ENCODE measurements around the gene MBNL2. TPM values are rescaled to one million over a fixed set of nuclear protein-coding genes. Genes with fewer than 3 reads are reported as not detected.

The MBNL2 gene
- total RNA-seq, 4 donors from 2014 or later: 113 to 129 (median 118) TPM

DNA sequence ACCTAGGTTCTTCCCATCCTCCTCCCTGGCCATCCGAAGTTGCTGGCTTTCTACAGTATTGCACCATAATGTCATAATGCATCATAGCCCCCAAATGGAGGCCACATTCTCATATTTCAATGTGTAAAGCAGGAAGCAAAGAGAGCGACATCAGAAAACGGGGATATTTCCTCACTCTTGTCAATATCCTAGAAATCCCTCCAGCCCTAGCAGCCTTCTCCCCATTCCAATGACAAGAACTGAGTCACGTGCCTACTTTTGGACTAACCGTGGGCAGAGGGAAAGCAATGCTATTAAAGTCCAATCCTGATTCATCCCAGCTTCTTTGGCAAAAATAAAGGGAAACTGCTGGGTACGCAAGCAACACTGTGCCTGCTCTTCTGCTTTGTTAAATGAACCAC is 207.5 kb downstream of the MBNL2 start:
- no peaks in the 10 kb centered on the region for H3K36me3 ChIP-seq
- TF ChIP-seq POLR2AphosphoS5 (IDR thresholded peaks at IDR 0.05) (no peak), EP300 (IDR thresholded peaks at IDR 0.05) (no peak), POLR2A (IDR thresholded peaks at IDR 0.05) (no peak), CTCF (IDR thresholded peaks at IDR 0.05) (no peak)
- H3K4me1 ChIP-seq: peaks cover 0 to 26% (median 2%) of the 10 kb centered on the region in 3 donors
- ATAC-seq: no peak
- peak overlapping the region in 2 of 4 donors; percentile 50 to 60 for H3K27ac ChIP-seq
- 43 to 55% methylated on average over 6 of the region's 6 CpGs for WGBS, 2 donors (ENCODE audit: low coverage in 1 of 2)
- H3K4me3 ChIP-seq: peak overlapping the region in 1 of 2 donors; percentile 22
- H3K9me3 ChIP-seq: no peaks in the 10 kb centered on the region
- no peaks in the 10 kb centered on the region for H3K27me3 ChIP-seq

DNA sequence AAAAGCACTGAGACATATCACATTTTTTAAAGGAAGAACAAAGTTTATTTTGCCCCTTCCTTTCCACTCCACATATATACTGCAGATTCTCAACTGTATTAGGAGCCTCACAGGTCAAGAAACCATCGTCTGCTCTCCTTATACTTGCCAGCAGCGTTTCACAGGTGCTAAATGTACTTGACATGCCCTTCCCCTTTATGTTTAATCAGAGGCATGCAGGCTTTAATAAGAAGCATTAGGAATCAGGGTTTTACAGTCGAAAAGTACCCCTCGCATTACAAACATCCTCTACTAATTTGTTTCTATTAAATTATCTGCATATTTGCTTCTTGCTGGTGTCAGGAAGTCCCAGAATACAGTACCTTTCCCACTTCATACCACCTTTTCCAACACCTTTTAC is 208.2 kb downstream of the MBNL2 start:
- Histone ChIP-seq H3K4me3 (no peak overlapping the region), H3K27ac (peak overlapping the region in 2 of 4 donors; percentile 50 to 60), H3K9me3 (no peaks in the 10 kb centered on the region), H3K27me3 (no peaks in the 10 kb centered on the region), H3K36me3 (no peaks in the 10 kb centered on the region), H3K4me1 (peaks cover 0 to 32% (median 2%) of the 10 kb centered on the region in 3 donors)
- ATAC-seq: no peak
- TF ChIP-seq CTCF (IDR thresholded peaks at IDR 0.05) (no peak), POLR2A (IDR thresholded peaks at IDR 0.05) (no peak), POLR2AphosphoS5 (IDR thresholded peaks at IDR 0.05) (no peak), EP300 (IDR thresholded peaks at IDR 0.05) (no peak)
- 64 to 81% methylated on average over 3 of the region's 4 CpGs for WGBS, 2 donors (ENCODE audit: low coverage in 1 of 2)

GRCh38 chr13:97431171-97431764 is 209.1 kb downstream of the MBNL2 start:
- no peak for ATAC-seq
- peaks cover 0 to 41% (median 2%) of the 10 kb centered on the region in 3 donors for H3K4me1 ChIP-seq
- 81 to 90% methylated on average over 4 of the region's 4 CpGs for WGBS, 2 donors (ENCODE audit: low coverage in 1 of 2)
- no peak overlapping the region for H3K4me3 ChIP-seq
- no peaks in the 10 kb centered on the region for H3K36me3 ChIP-seq
- TF ChIP-seq POLR2A (IDR thresholded peaks at IDR 0.05): no peak
- TF ChIP-seq EP300 (IDR thresholded peaks at IDR 0.05): no peak
- TF ChIP-seq POLR2AphosphoS5 (IDR thresholded peaks at IDR 0.05): no peak
- no peak for TF ChIP-seq CTCF (IDR thresholded peaks at IDR 0.05)
- H3K27ac ChIP-seq: no peak overlapping the region
- H3K27me3 ChIP-seq: no peaks in the 10 kb centered on the region
- H3K9me3 ChIP-seq: no peaks in the 10 kb centered on the region

DNA sequence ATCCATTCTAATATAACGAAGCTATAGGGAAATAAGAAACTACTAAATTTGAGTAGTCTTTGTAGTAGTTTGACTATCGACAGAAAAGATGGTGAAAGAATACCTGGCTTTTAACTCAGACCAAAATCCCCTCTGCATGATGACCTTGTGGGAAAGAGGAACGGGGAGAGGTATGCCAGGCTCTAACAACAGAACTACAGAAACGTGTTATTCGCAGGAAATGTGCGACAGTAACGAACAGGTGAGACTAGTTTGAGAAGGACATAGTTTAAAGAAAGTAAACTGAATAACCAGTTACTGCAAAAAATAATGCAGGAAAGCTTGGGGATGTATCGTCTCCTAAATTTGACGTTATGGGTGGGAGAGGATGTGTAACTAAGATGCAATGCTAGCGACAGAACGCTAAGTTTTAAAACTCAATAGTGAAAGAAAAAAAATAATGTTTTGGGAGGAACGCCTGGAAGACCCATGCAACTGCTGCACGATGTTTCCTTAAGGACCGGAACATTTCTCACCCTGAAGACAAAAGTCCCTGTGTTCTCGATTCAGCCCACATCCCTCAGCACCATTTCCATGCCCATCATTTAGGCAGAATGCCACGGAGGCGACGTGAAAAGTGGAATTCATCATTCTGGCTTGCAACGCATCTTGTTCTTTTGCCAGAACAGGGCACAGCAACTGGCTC is 210.2 kb downstream of the MBNL2 start:
- no peaks in the 10 kb centered on the region for H3K9me3 ChIP-seq
- no peaks in the 10 kb centered on the region for H3K27me3 ChIP-seq
- no peaks in the 10 kb centered on the region for H3K36me3 ChIP-seq
- ATAC-seq: no peak
- H3K4me3 ChIP-seq: peak overlapping the region; percentile 67 to 88
- peaks cover 0 to 52% (median 2%) of the 10 kb centered on the region in 3 donors for H3K4me1 ChIP-seq
- peak in 1 of 4 experiments; percentile 6 for TF ChIP-seq CTCF (IDR thresholded peaks at IDR 0.05)
- no peak for TF ChIP-seq POLR2AphosphoS5 (IDR thresholded peaks at IDR 0.05)
- peak in 1 of 2 donors; percentile 52 for TF ChIP-seq POLR2A (IDR thresholded peaks at IDR 0.05)
- TF ChIP-seq EP300 (IDR thresholded peaks at IDR 0.05): no peak
- peak overlapping the region; percentile 62 to 100 (median 100) for H3K27ac ChIP-seq
- 3 to 14% methylated on average over 18 to 19 of the region's 19 CpGs for WGBS, 2 donors (ENCODE audit: low coverage in 1 of 2)
